22Rv1 (cell line): Measurements from ENCODE around the gene SAMD4A.

ENCODE experiments used
- H3K27ac ChIP-seq: fragments of 450-650 bp; 2 replicates; pipeline ENCODE4 v1.5.1; 2017
- ZFX ChIP-seq: fragments of 450-650 bp; IDR thresholded peaks from 2 replicates; pipeline ENCODE4 v1.6.1; 2017; ENCODE audit warnings: antibody characterized with exemption, borderline replicate concordance
- TF ChIP-seq, protein P1 (sequence below): fragments of 450-650 bp; IDR thresholded peaks from 2 replicates; pipeline ENCODE4 v1.5.1; 2017; ENCODE audit warnings: mild to moderate bottlenecking

SAMD4A gene

DNA sequence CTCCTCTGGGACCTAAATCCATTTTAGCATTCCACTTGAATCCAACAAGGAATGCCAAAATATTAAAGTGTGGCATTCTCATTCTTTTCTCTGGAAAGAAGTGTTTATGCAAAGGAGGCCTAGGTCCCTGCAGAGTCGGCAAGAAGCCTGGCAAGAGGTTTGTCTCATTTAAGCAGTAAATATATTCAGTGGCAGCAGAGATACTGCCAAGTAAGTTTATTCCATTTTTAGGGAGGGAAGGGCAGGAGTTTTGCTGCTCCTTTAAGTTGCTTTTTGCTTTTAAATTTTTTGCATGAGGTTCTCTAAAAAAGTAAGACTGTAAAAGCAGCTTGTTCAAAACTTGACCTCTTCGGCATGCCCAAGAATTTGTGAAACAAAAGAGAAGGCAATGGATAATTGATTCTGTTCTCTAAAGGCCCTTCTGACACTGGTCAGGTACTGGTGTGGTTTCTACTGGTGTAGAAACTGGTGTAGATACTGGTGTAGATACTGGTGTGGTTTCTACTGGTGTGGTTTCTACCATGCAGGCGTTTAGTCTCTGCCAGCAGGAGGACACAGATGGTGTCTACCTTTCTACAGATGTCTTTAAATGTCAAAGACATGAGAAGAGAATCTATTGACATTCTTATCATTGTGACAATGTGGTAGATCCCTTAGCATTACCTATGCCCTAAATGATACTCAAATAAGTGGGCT is 107.3 kb downstream of the SAMD4A start:
- TF ChIP-seq ZFX: no peak
- TF ChIP-seq, protein P1, sequence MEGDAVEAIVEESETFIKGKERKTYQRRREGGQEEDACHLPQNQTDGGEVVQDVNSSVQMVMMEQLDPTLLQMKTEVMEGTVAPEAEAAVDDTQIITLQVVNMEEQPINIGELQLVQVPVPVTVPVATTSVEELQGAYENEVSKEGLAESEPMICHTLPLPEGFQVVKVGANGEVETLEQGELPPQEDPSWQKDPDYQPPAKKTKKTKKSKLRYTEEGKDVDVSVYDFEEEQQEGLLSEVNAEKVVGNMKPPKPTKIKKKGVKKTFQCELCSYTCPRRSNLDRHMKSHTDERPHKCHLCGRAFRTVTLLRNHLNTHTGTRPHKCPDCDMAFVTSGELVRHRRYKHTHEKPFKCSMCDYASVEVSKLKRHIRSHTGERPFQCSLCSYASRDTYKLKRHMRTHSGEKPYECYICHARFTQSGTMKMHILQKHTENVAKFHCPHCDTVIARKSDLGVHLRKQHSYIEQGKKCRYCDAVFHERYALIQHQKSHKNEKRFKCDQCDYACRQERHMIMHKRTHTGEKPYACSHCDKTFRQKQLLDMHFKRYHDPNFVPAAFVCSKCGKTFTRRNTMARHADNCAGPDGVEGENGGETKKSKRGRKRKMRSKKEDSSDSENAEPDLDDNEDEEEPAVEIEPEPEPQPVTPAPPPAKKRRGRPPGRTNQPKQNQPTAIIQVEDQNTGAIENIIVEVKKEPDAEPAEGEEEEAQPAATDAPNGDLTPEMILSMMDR: no peak
- H3K27ac ChIP-seq: no peak overlapping the region

DNA sequence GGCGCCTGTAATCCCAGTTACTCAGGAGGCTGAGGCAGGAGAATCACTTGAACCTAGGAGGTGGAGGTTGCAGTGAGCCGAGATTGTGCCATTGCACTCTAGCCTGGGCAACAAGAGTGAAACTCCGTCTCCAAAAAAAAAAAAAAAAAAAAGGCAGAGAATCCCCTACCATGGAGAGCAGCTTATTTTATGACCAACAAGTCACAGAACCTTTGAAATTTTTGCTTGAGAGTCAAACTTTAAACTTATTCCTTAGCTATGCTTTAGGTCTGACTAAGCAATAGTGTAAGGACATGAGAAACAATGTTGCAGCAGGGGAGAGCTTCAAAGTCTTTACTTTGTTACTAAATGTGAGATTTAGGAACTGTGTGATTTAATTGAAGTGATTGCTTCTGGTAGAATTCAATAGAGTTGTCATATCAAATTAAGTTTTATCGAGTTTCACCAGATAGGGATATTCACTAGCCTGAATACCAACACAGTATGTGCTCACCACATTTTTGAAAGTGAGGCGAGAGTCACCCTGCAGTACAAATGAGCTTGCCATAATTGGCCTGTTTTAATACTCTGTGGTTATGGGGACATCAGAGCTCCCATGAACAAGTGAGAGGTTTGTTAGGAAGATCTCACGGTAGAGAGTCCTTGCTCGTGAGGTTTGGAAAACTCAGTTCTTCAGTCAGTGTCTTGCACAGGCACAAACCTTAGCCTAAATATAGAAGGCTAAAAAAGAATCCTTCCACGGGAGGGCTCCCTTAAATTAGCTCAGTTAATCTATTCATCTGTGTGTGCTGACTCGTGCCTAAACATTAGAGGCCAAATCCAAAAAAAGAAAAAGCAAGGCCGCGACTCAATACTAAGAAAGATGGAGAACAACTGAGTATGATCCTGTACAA is 108.6 kb downstream of the SAMD4A start:
- H3K27ac ChIP-seq: no peak overlapping the region
- TF ChIP-seq, protein P1: no peak
- no peak for TF ChIP-seq ZFX

DNA sequence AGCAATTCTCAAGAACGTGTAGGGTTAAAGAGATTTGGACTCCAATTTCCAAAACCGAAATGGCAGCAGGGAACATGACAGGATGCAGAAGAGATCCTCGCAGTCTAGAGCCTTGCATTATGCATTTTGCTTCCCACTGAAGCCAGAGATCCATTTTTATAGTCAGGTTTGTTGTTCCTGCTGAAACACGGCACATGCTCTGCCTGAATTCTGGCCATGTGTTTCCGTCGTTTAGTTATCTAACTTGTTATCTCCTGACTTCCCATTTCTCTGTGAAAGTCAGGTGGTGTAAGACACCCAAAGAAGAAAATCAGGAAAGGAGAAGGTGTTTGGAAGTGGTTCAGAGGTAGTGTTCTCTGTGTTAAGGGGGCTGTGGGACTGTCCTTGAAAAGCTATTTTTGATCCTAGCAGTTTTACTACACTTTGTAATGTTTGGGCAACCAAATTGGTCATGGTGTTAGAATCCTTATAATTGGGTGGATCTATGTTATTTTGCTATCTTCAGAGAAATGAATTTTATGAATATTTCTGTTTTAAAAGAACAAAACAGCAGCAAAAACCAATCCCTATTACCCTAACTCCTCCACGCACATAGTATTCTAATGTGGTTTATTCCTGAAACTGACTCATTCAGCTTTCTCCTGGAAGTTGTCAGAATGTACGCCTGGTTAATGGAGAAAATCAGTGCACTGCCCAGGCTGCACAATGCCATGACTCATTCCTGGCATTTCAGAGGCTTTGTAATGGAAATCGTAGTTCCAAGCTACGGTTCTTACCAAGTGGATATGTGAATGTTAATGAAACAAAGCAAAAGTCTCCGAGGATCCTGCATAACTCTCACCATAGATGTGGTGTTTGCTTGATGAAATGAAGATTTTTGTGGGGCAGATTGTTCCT is 110.1 kb downstream of the SAMD4A start:
- TF ChIP-seq, protein P1: no peak
- TF ChIP-seq ZFX: no peak
- no peak overlapping the region for H3K27ac ChIP-seq

DNA sequence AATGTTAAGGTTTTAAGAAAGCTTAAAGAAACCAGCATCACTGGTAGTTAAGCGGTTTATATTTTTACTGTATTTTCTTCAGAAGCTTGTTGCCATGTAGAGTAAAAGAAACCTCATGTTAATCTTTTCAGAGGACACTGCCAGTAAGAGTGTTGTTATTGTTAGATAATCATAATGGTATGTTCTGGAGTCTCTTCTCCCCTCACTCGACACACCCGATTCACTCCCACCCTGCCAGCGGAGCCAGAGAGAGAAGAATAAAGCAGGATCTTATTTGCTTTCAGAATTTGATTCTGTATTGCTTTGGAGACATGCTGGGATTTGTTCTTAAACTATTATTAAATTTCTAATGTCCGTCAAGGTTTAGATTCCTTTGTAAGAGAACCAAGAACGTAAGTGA is 113.7 kb downstream of the SAMD4A start:
- TF ChIP-seq ZFX: no peak
- TF ChIP-seq, protein P1: no peak
- no peak overlapping the region for H3K27ac ChIP-seq

DNA sequence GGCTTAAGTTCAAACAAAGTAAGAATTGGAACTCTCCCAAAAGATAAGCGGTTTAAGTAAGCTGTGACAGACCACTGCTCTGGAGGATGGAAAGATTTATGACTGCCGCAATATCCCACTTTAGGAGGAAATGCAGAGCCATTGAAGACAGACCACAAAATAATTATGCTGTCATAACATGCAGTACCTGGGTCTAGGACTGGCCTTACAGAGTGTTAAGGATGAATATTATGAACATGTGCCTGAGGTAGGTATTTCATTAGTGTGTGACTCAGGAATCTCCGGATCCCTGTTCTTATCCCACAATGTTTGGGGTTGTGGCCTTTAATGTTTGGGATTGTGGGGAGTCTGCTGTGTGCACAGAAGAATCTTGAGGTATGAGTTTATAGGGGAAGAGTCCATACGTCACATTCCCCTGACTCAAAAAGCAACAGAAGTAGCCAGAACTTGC is 114.9 kb downstream of the SAMD4A start:
- TF ChIP-seq ZFX: no peak
- TF ChIP-seq, protein P1: no peak
- no peak overlapping the region for H3K27ac ChIP-seq

DNA sequence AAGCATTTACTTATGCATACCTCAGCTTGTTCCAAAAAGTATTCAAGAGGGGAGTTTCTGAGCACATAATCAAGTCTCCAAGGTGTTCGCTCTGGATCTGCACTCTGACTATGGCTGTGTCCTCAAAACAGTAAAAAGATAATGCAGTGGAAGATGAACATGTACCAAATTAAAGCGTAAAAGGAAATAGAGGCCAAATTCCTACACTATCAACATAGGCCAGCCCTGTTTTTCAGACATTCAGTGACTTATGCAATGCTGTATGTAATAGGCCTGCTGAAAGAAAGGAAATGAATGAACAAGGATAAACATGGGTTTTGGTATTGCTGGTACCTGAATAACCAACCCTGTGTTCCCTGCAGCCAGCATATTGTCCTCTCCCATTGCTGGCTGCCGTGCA is 115.7 kb downstream of the SAMD4A start:
- TF ChIP-seq, protein P1: no peak
- TF ChIP-seq ZFX: no peak
- no peak overlapping the region for H3K27ac ChIP-seq
